C4-2B (cell line): Measurements from ENCODE around the gene MCCC2.

Experiments used
- ZFX ChIP-seq: fragments of 450-650 bp; IDR thresholded peaks from 2 replicates; pipeline ENCODE4 v1.6.1; 2017
- TF ChIP-seq, protein P1 (sequence below): fragments of 450-650 bp; conservative IDR thresholded peaks from 2 replicates; pipeline ENCODE4 v1.5.1; 2017; ENCODE audit warnings: mild to moderate bottlenecking

DNA sequence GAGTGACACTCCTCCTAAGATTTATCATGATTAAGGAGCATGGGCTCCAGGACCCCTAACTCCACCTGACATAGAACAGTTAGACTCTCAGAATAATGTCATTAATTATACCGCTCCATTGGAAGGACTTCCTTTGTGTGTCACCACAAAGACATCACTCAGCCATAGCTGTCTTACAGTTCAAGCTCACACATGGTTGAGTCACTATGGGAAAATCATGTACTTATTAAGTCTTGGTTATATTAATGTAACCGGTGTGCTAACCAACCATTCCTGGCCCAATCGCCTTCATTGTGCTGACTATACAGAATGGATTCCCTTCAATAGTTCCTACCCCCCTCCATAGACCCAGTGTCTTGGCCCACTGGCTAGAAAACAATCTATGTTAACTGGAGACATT lies 10.9 kb upstream of the MCCC2 start:
- TF ChIP-seq, protein P1, sequence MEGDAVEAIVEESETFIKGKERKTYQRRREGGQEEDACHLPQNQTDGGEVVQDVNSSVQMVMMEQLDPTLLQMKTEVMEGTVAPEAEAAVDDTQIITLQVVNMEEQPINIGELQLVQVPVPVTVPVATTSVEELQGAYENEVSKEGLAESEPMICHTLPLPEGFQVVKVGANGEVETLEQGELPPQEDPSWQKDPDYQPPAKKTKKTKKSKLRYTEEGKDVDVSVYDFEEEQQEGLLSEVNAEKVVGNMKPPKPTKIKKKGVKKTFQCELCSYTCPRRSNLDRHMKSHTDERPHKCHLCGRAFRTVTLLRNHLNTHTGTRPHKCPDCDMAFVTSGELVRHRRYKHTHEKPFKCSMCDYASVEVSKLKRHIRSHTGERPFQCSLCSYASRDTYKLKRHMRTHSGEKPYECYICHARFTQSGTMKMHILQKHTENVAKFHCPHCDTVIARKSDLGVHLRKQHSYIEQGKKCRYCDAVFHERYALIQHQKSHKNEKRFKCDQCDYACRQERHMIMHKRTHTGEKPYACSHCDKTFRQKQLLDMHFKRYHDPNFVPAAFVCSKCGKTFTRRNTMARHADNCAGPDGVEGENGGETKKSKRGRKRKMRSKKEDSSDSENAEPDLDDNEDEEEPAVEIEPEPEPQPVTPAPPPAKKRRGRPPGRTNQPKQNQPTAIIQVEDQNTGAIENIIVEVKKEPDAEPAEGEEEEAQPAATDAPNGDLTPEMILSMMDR: no peak
- no peak for TF ChIP-seq ZFX
